Rectal smooth muscle tissue (tissue), 1 donor: Measurements from ENCODE around the gene NCBP2L.
"Not testable (repeated sequence)": the region's sequence is repeated elsewhere in the genome, so short reads cannot be mapped to it uniquely, and the experiment has no call there.

Experiments
- H3K27ac ChIP-seq: one replicate; pipeline ENCODE4 v1.7.0; 2013; ENCODE audit warnings: low read depth, low read length, inconsistent platforms
- H3K27me3 ChIP-seq: one replicate; pipeline ENCODE4 v1.7.0; 2013; ENCODE audit warnings: low read length; ENCODE audit not compliant: control insufficient read depth, insufficient read depth
- H3K36me3 ChIP-seq: one replicate; pipeline ENCODE4 v1.7.0; 2013; ENCODE audit warnings: low read length; ENCODE audit not compliant: control insufficient read depth, insufficient read depth
- H3K4me1 ChIP-seq: one replicate; pipeline ENCODE4 v1.7.0; 2013; ENCODE audit warnings: low read length; ENCODE audit not compliant: control insufficient read depth, insufficient read depth
- H3K4me3 ChIP-seq: one replicate; pipeline ENCODE4 v1.7.0; 2013; ENCODE audit warnings: low read length
- H3K9ac ChIP-seq: one replicate; pipeline ENCODE4 v1.7.0; 2013; ENCODE audit warnings: low read length

Gene NCBP2L

GRCh38 chrX:107775734-107776511 lies 1.6 kb upstream of the NCBP2L start, which contains the start of gene TSC22D3:
Gene TSC22D3 (minus strand): TSS chrX:107775787. CDS start chrX:107775419, 368 bp downstream.
- no peaks in the 10 kb centered on the region for H3K36me3 ChIP-seq
- H3K27ac ChIP-seq: peak within 1 kb of the TSS; percentile 68
- peak within 1 kb of the TSS; percentile 73 for H3K9ac ChIP-seq
- peak within 1 kb of the TSS; percentile 74 for H3K4me3 ChIP-seq
- peaks cover 10% of the 10 kb centered on the region for H3K27me3 ChIP-seq
- peaks cover 5% of the 10 kb centered on the region for H3K4me1 ChIP-seq

DNA sequence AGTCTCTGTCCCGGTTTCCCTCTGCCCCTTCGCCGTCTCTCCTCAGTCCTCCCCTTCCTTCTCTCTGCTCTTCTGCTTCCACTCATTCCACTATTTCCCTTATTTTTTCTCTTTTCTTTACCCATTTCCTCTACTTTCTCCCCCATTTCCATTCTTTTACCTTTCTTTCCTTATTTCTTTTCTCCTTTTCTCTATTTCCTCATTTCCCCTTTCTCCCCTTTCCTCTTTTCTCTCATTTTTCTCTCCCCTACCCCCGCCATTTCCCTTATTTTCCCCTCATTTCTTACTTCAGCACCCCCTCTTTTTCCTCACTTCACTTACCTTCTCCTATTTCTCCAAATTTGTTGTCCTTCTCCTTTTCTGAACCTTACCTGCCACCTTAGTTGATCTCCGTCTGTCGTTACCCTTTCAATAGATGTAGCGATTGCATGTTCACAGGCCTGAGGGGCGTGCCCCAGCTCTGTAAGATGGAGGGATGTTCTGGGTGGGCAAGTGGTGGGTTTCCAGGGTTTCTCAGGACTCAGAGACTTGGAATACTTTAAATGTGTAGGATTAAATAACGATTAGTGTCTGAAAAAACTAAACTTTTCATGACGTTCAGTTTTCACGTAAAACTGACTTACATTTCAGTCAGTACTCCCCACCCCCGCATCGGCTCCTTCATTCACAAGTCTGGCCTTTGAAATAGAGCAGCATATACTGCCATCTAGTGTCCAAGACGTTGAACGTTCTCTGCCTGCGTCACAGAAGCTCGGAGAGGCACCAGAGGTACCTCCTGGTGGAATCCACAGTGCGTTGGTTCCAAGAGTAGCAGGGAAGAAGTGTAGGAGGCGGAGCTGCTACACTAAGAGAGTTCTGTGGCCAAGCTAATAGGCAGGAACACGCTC lies 641 bp upstream of the NCBP2L start:
- Histone ChIP-seq H3K4me3 (peak overlapping the region; percentile 74), H3K27ac (peak overlapping the region; percentile 60)

DNA sequence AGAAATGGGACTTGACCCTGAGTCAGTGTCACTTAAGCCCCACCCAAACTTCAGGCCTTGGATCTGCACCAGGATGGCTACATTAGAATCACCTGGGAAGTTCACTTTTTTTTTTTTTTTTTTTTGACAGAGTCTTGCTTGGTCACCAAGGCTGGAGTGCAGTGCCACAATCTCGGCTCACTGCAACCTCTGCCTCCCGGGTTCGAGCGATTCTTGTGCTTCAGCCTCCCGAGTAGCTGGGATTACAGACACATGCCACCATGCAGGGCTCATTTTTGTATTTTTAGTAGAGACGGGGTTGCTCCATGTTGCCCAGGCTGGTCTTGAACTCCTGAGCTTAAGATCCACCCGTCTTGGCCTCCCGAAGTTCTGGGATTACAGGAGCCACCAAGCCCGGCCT lies 3.0 kb downstream of the NCBP2L start:
- no peak overlapping the region for H3K4me3 ChIP-seq

More for the DNA sequence above, 641 bp upstream of the NCBP2L start:
- Histone ChIP-seq H3K9ac (peak overlapping the region; percentile 47), H3K4me1 (peaks cover 5% of the 10 kb centered on the region), H3K36me3 (no peaks in the 10 kb centered on the region), H3K27me3 (peaks cover 10% of the 10 kb centered on the region)

GRCh38 chrX:107787827-107788226 lies 10.3 kb downstream of the NCBP2L start:
- Histone ChIP-seq H3K36me3 (no peaks in the 10 kb centered on the region), H3K4me3 (no peak overlapping the region), H3K9ac (no peak overlapping the region), H3K4me1 (no peaks in the 10 kb centered on the region), H3K27ac (no peak overlapping the region), H3K27me3 (no peaks in the 10 kb centered on the region)

More for the DNA sequence above, 3.0 kb downstream of the NCBP2L start:
- Histone ChIP-seq H3K9ac (no peak overlapping the region), H3K27me3 (peaks cover 3% of the 10 kb centered on the region), H3K36me3 (no peaks in the 10 kb centered on the region), H3K4me1 (no peaks in the 10 kb centered on the region), H3K27ac (no peak overlapping the region)

DNA sequence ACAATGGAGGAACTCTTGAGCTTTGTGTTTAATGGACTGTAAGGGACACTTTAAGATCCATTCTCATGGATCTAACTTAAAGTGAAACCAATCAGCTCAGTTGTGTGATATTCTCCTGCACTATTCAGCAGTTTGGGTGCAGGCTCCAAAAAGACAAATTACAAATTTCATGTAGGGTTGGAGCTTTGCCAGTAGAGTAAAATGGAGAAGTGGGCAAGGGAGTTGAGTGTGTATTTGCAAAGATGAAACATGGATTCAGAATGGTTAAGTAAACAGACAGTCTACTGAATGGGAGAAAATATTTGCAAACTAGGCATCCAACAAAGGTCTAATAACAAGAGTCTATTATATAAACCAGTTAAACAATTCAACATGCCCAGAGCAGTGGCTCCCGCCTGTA lies 26.9 kb downstream of the NCBP2L start:
- H3K27me3 ChIP-seq: no peaks in the 10 kb centered on the region
- no peak overlapping the region for H3K9ac ChIP-seq
- H3K36me3 ChIP-seq: no peaks in the 10 kb centered on the region
- no peak overlapping the region for H3K4me3 ChIP-seq
- H3K4me1 ChIP-seq: no peaks in the 10 kb centered on the region
- H3K27ac ChIP-seq: no peak overlapping the region

DNA sequence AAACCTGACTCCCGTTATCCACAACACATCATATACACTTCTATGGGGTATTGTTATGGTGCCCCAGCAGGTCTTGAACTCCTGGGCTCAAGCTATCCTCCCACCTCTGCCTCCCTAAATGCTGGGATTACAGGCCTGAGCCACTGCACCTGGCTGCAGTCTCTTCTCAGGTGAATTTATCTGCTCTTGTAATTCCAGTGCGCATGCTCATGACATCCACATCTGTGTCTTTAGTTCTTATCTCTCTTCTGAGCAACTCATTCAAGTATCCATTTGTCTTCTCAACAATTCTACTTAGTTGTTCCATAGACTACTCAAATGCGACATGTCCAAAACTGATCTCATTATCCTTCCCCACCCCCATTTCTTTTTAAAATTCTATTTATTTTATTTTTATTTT lies 27.6 kb downstream of the NCBP2L start:
- Histone ChIP-seq H3K4me3 (no peak overlapping the region), H3K4me1 (no peaks in the 10 kb centered on the region), H3K27me3 (no peaks in the 10 kb centered on the region)

DNA sequence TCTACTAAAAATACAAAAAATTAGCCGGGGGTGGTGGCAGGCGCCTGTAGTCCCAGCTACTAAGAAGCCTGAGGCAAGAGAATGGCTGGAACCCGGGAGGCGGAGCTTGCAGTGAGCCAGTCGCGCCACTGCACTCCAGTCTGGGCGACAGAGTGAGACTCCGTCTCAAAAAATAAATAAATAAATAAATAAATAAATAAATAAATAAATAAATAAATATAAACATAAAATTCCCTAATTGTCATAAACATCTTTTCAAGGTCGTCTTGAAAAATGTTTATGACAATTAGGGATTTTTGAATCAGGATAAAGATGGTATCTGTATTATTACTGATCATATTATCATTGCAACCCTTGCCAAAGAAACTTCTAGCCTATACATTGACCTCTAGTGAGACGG lies 32.5 kb downstream of the NCBP2L start:
- not testable (repeated sequence) for H3K4me3 ChIP-seq, H3K9ac ChIP-seq, H3K27me3 ChIP-seq, H3K36me3 ChIP-seq, H3K27ac ChIP-seq, H3K4me1 ChIP-seq

More for the DNA sequence above, 27.6 kb downstream of the NCBP2L start:
- Histone ChIP-seq H3K36me3 (no peaks in the 10 kb centered on the region), H3K27ac (no peak overlapping the region), H3K9ac (no peak overlapping the region)

- Histone ChIP-seq H3K4me3 (no peak overlapping the region), H3K4me1 (no peaks in the 10 kb centered on the region), H3K9ac (no peak overlapping the region), H3K36me3 (no peaks in the 10 kb centered on the region), H3K27ac (no peak overlapping the region), H3K27me3 (no peaks in the 10 kb centered on the region)
Observed at GRCh38 chrX:107818900-107819521, 41.5 kb downstream of the NCBP2L start.

- no peaks in the 10 kb centered on the region for H3K4me1 ChIP-seq
- no peaks in the 10 kb centered on the region for H3K27me3 ChIP-seq
- H3K27ac ChIP-seq: no peak overlapping the region
- H3K36me3 ChIP-seq: no peaks in the 10 kb centered on the region
- H3K9ac ChIP-seq: no peak overlapping the region
- H3K4me3 ChIP-seq: no peak overlapping the region
Observed at GRCh38 chrX:107823042-107823441, 45.5 kb downstream of the NCBP2L start.

GRCh38 chrX:107823456-107823855 lies 45.9 kb downstream of the NCBP2L start:
- Histone ChIP-seq H3K27me3 (no peaks in the 10 kb centered on the region), H3K9ac (no peak overlapping the region), H3K36me3 (no peaks in the 10 kb centered on the region), H3K4me3 (no peak overlapping the region), H3K4me1 (no peaks in the 10 kb centered on the region), H3K27ac (no peak overlapping the region)

DNA sequence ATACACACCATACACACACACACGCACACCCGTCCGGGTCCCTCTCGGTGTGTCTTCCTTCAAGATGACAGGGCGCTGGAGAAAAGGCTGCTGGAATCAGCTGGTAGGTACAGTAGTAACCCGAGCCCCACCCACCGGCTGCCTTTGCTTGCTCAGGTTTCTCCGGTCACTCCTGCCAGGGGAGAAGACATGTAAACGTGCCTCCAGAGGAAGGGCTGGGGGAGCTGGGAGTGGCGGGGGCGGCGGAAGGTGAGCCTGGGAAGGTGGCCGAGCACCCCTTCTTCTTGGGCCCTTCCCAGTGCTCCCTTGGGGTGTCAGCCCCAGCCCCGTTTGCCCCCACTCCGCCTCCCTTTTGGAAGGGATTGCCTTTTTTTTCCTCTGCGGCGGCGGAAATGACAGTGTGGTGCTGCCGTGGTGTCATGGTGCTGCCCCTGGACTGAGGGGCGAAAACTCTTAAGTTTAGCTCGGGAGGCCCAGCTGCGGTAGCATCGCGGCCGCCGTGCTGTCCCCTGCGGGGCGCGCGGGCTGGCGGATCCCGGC lies 48.2 kb downstream of the NCBP2L start, which contains the start of gene MID2:
Gene MID2, plus strand, starts transcription at position 169 of the 540 bp plus-strand sequence. CDS start 561 bp downstream, outside the sequence.
- H3K27ac ChIP-seq: peak within 1 kb of the TSS; percentile 87
- no peaks in the 10 kb centered on the region for H3K36me3 ChIP-seq
- no peaks in the 10 kb centered on the region for H3K4me1 ChIP-seq
- no peak within 1 kb of the TSS for H3K9ac ChIP-seq
- no peaks in the 10 kb centered on the region for H3K27me3 ChIP-seq
- H3K4me3 ChIP-seq: peak within 1 kb of the TSS; percentile 64
